GM12873 (cell line): ENCODE data around the gene TNS1.

Source experiments
- TF ChIP-seq, protein P1 (sequence below): IDR thresholded peaks from 2 replicates; pipeline ENCODE4 v1.5.1; 2012; ENCODE audit warnings: low read depth, mild to moderate bottlenecking, moderate library complexity, low read length, control low read depth; ENCODE audit not compliant: insufficient read depth; ENCODE audit errors: missing control alignments

Gene TNS1

DNA sequence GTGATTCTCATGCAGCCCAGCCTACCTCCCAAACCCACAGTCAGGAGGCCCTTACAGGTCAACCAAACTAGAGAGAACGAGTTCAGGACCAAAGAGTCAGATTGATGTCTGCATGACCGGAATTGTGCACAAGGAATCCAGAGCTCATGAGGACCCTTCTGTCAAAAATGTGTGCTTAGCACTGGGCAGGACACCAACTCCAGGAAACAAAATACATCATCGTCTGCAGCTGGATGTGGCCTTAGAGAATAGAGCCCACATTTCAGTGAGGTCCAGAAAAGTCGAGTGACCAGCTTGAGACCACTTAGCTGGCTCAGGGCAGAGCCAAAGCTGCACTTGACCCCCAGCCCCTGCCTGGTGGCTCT, 3.2 kb downstream of the TNS1 start:
- TF ChIP-seq, protein P1, sequence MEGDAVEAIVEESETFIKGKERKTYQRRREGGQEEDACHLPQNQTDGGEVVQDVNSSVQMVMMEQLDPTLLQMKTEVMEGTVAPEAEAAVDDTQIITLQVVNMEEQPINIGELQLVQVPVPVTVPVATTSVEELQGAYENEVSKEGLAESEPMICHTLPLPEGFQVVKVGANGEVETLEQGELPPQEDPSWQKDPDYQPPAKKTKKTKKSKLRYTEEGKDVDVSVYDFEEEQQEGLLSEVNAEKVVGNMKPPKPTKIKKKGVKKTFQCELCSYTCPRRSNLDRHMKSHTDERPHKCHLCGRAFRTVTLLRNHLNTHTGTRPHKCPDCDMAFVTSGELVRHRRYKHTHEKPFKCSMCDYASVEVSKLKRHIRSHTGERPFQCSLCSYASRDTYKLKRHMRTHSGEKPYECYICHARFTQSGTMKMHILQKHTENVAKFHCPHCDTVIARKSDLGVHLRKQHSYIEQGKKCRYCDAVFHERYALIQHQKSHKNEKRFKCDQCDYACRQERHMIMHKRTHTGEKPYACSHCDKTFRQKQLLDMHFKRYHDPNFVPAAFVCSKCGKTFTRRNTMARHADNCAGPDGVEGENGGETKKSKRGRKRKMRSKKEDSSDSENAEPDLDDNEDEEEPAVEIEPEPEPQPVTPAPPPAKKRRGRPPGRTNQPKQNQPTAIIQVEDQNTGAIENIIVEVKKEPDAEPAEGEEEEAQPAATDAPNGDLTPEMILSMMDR, result no peak

DNA sequence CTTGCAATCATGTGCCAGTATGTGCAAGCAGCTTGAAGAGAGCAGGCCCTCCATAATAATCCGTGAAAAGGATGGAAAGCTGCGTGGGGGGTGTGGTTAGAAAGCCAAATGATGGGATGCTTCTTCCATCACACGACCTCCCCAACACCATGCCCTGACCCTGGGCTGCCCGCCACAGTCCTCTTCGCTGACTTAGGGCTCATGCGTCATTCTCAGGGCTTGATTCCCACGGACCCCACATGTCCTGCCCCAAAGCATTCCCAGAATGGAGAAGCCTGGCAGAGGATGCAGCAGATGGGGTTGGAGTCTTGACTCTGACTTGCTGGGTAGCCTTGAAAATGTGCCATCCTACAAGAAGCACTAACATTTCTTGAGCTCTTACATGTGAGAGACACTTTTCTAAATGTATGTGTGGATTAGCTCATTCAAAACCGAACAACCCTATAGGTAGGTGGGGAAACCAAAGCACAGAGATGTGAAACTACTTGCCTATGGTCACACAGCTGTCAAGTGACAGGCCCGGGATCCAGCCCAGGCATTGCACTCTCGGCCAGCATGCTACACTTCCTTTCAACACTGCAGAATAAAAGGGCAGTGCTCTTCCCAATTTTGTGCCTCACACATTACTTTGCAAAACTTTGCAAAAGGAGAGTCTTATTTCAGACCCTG, 3.7 kb downstream of the TNS1 start:
- TF ChIP-seq, protein P1, result no peak

DNA sequence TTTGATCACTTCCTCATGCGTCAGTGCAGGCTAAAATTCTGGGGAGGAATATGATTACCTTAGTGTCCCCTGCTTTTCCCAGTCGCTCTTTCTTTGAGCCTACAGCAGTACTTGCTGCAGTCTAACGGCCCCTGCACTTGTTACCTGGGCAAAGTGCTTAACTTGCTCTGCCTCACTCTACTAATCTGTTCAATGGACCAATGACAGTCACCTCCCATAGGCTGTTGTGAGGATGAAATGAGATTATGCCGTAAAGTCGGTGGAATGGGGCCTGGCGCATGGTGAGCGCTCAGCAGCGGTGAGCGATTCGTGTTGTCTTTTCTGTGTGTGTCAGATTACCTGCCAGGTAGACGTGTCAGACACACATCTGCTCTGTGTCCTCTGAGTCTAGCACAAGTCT, 5.3 kb downstream of the TNS1 start:
- TF ChIP-seq, protein P1, result no peak

DNA sequence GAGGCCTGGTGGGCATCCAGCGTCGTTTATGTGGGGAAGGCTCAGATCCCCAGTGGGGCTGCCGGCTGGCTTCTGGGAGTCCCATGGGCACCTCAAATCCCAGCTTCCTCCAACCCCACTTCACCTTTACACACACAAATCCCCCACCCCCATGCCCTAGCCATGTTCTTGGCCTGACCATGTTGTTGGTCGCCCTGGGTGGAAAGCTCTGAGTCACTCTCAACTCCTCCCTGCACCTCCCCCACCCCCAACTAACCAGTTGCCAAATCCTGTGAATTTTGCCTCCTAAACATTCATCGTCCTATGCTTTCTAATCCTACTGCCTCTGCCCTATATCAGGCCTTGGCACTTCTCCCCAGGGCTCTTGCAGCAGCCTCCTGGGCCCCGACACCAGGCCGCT, 6.4 kb downstream of the TNS1 start:
- TF ChIP-seq, protein P1, result no peak

DNA sequence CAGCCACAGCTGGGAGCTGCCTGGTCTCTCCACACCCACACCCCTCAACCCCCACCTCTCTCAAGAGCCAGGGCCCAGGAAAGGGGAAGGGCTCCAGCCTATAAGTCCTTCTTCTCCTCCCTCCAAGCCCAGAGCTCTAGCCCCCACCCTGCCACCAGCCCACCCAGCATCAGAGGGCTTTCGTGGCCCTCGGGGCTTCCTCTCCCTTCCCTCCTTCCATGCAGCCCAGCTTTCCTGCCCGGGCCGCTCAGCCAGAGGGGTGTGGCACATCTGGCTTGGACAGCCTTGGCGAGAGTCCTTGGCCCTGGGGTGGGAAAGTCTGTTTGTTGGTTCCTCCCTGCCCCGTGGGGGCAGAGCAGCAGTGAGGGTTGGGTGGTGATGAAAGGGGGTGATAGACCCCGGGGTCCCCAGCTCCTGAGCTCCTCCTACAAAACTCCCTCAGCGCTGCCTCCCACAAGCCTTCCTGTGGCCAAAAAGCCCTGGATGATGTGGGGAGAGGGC, 7.0 kb downstream of the TNS1 start:
- TF ChIP-seq, protein P1, result no peak

DNA sequence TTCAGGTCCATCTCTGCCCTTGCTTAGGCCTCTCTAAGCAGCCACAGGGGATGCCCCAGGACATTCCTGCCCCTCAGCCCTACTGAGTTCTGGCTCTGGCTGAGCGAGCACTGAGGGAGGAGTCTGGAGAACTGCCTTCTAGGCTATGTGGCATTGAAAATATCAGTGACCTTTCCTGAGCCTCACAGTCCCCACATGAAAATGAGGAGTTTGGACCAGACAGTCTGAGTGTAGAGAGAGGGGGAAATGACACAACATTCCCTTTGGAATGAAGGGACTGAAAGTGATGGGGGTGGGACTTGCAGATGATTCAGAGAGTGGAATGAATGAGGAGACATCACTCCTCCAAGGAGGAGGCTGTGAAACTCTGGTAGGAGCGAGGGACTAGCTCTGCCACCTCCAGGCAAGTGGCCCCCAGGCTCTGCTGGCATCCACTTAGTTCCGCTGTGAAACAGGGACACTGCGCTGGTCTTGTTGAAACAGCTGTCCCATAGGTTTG, 8.0 kb downstream of the TNS1 start:
- TF ChIP-seq, protein P1, result no peak

DNA sequence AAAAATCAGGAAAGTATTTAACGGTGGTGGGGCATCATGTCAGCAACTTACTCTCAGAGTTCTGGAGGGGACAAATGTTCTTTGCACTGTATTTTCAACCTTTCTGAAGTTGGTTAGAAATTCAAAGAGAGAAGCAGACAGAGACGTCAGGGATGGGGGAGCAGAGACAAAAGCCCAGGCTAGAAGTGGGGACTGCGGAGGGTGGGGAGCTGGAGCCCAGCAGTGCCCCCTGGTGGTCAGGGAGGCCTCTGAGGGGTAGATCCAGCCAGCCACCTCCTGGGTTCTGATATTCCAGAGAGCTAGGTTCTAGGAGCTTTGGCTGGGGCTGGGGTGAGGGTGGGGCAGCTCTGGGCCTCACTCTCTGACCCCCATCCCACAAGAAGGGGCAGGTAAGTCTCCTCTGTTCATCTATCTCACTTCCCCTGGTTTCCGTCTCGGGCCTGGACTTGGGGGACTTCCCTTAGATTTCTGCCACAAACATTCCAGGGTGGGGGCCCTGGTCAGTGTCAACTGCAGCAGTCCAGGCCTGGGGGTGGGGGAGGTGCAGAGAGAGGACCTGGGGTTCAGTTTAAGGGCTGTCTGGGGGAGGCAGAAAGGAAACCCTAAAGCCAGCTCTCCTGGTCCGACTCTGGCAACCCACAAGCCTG, 8.9 kb downstream of the TNS1 start:
- TF ChIP-seq, protein P1, result peak; percentile 89
